GM12865 (cell line): ENCODE data around the gene ROBO4.

Experiments used
- DNase-seq: peaks from one replicate; pipeline ENCODE4 v3.0.0; 2010; ENCODE audit warnings: low read depth
- H3K4me3 ChIP-seq: 2 replicates; pipeline ENCODE4 v1.5.1; 2011; ENCODE audit warnings: mild to moderate bottlenecking, low read depth, low read length, control low read depth
- TF ChIP-seq, protein P1 (sequence below): IDR thresholded peaks from 2 replicates; pipeline ENCODE4 v1.5.1; 2011; ENCODE audit warnings: low read length, control low read depth, low read depth, inconsistent platforms; ENCODE audit not compliant: insufficient read depth; ENCODE audit errors: missing control alignments

Gene ROBO4

DNA sequence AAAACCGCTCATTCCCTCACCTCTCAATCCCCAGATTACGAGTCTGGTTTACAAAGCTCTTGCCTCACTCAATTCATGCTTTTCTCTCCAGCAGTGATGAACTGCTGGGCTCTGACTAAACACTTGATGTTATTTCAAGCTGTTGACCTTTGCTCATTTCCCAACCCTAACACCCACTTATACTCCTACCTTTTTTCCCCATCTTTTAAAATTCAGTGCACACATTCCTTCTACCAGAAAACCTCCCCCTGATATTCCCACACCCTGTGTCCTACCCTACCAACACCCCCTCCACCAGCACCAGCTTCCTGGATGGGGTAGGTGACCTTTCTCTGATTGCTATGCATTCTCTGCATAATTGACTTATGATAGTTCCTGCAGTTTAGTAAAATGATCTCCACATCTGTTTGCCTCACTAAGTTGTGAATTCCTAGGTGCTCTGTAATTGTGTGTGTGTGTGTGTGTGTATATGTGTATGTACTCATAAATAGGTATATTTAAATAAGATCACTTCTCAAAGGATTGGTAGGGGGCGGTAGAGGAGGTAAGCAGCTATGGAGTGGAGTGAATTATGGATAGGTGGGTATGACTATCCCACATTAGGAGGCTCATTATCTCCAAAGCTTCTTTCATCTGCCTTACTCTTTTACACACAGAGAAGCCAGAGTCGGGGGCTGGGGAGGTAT lies 37.3 kb upstream of the ROBO4 start:
- TF ChIP-seq, protein P1, sequence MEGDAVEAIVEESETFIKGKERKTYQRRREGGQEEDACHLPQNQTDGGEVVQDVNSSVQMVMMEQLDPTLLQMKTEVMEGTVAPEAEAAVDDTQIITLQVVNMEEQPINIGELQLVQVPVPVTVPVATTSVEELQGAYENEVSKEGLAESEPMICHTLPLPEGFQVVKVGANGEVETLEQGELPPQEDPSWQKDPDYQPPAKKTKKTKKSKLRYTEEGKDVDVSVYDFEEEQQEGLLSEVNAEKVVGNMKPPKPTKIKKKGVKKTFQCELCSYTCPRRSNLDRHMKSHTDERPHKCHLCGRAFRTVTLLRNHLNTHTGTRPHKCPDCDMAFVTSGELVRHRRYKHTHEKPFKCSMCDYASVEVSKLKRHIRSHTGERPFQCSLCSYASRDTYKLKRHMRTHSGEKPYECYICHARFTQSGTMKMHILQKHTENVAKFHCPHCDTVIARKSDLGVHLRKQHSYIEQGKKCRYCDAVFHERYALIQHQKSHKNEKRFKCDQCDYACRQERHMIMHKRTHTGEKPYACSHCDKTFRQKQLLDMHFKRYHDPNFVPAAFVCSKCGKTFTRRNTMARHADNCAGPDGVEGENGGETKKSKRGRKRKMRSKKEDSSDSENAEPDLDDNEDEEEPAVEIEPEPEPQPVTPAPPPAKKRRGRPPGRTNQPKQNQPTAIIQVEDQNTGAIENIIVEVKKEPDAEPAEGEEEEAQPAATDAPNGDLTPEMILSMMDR: no peak
- H3K4me3 ChIP-seq: no peak overlapping the region
- DNase-seq: no peak

DNA sequence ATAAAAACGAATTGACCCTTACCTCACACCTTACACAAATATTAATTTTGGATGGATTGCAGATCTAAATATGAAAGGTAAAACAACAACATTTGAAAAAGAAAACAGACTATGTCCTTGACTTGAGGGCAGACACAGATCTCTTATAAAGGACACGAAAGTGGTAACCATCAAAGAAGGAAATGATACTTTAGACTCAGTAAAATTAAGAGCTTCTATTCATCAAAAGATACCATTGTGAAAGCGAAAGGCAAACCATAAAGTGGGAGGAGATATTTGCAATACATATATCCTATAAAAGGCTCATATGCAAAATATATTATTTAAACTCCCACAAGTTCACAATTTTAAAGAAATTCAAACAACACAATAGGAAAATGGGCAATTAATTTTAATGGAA lies 33.1 kb upstream of the ROBO4 start:
- no peak overlapping the region for H3K4me3 ChIP-seq
- DNase-seq: peak; percentile 21
- TF ChIP-seq, protein P1: no peak

DNA sequence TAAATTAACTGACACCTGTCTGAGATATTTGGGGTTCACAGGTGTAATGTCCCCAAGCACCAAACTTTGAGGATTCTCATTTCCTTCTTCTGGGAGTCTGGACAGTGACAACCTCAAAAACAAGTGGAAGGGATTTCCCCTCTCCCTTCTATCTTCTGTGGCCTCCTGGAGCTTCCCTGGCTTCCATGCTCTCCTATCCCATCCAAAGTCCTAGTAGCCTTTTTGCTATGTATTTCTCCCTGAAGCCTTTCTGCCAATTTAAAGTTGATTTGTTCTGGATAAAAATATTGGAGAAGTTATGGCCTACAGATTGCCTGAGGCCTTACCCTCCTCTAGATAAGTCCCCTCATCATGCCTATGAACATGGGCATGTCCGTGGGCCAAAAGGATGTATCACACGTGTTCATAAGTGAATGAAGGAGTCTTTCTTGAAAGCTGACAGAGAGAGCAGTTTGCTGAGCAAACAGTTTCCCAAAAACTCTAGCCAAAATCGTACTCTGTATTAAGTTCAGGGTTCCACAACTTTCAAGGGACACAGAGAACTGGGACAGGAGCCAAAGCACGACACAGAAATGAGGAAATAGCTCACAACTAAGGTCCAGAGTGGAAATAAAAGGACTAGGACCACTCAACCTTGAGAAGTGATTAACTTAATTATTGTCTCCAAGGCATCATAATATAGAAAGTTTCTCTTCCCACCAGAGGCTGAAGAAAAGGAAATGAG lies 31.4 kb upstream of the ROBO4 start:
- no peak overlapping the region for H3K4me3 ChIP-seq
- TF ChIP-seq, protein P1: no peak
- no peak for DNase-seq

DNA sequence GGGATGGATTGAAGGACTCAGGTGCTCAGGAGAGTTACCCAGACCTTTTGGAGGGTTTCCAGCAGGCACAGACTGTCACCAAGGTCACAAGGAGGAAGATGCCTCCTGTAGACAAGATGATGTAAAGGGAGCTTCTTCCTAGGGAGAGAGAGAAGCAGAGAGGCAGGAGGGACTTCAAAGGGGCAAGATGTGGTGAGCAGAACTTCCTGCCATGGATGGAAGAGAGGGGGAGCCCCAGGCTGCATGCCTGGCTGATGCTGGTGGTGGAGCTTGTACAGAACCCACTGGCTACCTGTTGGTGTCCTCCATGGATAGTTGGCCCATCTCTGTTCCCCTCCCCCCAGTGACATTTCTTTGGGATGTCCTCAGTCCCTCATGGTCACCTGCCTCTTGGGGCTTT lies 25.6 kb upstream of the ROBO4 start:
- DNase-seq: no peak

DNA sequence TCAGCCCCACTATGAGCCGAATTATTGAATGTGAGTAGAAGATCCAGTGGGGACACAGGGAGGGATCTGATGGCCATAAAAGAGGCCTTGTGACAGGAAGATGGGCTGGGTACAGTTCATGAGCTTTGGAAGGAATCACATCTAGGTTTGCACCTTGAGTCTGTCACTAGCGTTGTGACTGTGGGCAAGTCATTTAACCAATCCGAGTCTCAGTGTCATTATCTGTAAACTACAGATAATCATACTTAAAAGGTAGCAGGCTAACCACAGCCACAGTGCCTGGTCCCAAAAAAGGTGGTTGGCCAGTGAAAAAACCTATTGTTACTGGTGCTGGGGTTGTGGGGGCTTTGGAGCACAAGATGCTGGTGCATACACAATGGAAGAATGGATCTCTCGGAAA lies 25.2 kb upstream of the ROBO4 start:
- TF ChIP-seq, protein P1: no peak
- no peak for DNase-seq
- H3K4me3 ChIP-seq: no peak overlapping the region

More for the DNA sequence above, 25.6 kb upstream of the ROBO4 start:
- H3K4me3 ChIP-seq: no peak overlapping the region
- TF ChIP-seq, protein P1: no peak

DNA sequence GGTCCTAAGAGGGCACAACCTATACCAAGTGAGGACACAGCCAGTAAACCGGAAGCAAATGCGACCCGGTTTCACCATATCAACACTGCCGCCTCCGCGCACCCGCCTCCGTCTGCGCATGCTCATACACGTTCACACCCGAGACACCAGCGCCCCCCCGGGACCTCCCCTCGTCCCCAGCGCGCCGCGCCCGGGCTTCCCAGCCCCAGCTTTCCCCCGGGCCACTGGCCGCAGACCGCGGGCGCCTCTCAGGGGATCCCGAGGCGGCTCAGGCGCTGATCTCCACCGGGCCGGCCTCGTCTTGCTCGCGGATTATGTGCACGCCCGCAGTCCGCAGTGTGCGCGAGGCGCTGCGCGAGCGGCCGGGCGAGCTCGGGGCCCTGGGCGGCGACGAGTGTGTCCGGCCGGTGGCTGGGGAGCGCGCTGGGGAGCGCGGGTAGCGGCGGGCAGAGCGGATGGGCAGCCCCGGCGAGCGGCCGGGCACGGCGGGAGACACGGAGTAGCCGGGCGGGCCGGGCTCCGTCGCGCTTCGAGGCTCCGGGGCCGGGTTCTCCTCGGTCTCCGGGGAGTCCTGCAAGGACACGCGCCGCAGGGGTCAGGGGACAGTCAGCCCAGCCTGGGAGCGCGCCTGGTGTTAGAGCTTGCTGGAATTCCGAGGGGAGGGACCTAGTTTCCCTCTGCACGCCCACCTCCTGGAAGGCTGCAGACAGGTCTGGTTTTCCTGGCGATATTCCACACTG lies 23.4 kb upstream of the ROBO4 start:
- peak; percentile 5 for DNase-seq
- TF ChIP-seq, protein P1: no peak
- H3K4me3 ChIP-seq: no peak overlapping the region
